Measurements from ENCODE around the gene RAPGEF1.

GRCh38 chr9:131757549-131757948 lies 17.7 kb upstream of the RAPGEF1 start:
- TF ChIP-seq CHD2 (IDR thresholded peaks at IDR 0.05; ENCODE audit: low read depth, low read length) (no peak), RBBP5 (IDR thresholded peaks at IDR 0.05; ENCODE audit: borderline replicate concordance, insufficient read depth, low read length, poor library complexity, severe bottlenecking) (no peak), KAT2B (IDR thresholded peaks at IDR 0.05; ENCODE audit: low read depth, low read length) (no peak), NFE2 (IDR thresholded peaks at IDR 0.05; ENCODE audit: low read depth) (no peak), NR2C1 (IDR thresholded peaks at IDR 0.05) (no peak), NR2C1 (tag; IDR thresholded peaks at IDR 0.05) (no peak), BRF2 (IDR thresholded peaks at IDR 0.05; ENCODE audit: borderline replicate concordance, insufficient read depth, insufficient read length) (no peak), ETS1 (conservative IDR thresholded peaks at IDR 0.05; ENCODE audit: control insufficient read depth, low read depth, low read length) (no peak), DPF2 (IDR thresholded peaks at IDR 0.05) (no peak), SMC3 (conservative IDR thresholded peaks at IDR 0.05; ENCODE audit: insufficient read depth, low read depth, low read length) (no peak)
